ENCODE data around the gene SUSD6.

Gene SUSD6

DNA sequence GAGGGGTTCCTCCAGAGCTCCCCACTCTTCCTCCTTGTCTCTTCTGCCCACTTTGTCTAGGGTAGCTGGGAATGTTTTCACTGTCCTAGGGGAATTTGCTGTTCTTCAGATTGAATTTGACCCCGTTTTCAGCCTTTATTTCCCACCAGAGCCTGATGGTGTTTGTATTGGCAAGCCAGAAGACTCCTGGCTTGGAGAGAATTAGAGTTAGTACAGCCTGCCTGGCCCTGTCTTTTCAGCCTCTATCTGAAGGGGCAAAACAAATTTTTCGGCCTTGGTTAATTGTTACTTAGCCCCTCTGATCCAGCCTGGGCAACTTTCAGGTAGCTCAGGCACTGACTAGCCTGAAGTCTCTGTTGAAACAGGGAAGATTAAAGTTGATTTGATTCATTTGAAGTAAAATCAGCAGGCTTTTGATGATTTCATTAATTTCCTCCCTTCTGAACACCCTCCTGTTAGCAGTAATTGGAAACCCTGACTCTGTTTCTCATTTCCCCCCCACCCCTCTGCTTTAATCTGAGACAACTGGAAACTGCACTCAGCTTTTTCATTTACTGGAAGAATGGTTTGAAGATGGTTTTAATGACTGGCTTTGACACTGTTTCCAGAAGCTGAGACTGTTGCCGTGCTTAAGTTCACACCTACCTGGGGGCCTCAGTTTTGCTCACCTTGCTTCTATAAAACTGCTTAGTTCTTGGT is 63.3 kb downstream of the SUSD6 start:
- no peaks in the 10 kb centered on the region for H3K36me3 ChIP-seq (ENCODE audit: control insufficient read depth, insufficient read depth, low read length)
- H3K27ac ChIP-seq (ENCODE audit: low read depth, low read length) = peak overlapping the region; percentile 44
- H3K4me1 ChIP-seq (ENCODE audit: control insufficient read depth, insufficient read depth, low read length) = peaks cover 27% of the 10 kb centered on the region
- no peak overlapping the region for H3K4me3 ChIP-seq (ENCODE audit: low read length)
- no peaks in the 10 kb centered on the region for H3K27me3 ChIP-seq (ENCODE audit: control insufficient read depth, insufficient read depth, low read length)
- H3K9ac ChIP-seq (ENCODE audit: low read length) = no peak overlapping the region

DNA sequence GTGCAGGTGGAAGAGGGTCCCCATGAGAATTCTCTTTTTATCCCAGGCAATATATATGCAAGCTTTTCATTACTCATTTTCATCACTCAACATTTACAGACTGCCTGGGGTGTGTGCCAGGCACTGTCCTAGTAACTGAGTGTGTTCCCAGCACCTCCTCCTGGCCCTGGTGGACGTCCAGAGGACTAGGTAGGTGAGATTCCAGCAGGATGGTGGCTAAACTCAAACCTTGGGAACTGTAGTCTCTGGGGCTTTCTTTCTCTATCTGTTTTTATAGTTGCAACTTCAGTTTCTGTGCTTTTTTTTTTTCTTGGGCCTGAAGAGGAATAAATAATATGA is 63.8 kb downstream of the SUSD6 start:
- H3K4me1 ChIP-seq (ENCODE audit: control insufficient read depth, insufficient read depth, low read length) = peaks cover 23% of the 10 kb centered on the region
- no peaks in the 10 kb centered on the region for H3K36me3 ChIP-seq (ENCODE audit: control insufficient read depth, insufficient read depth, low read length)
- H3K4me3 ChIP-seq (ENCODE audit: low read length) = no peak overlapping the region
- no peak overlapping the region for H3K9ac ChIP-seq (ENCODE audit: low read length)
- no peak overlapping the region for H3K27ac ChIP-seq (ENCODE audit: low read depth, low read length)
- H3K27me3 ChIP-seq (ENCODE audit: control insufficient read depth, insufficient read depth, low read length) = no peaks in the 10 kb centered on the region

GRCh38 chr14:69675877-69676416 is 64.6 kb downstream of the SUSD6 start:
- Histone ChIP-seq H3K9ac (ENCODE audit: low read length) (no peak overlapping the region), H3K4me3 (ENCODE audit: low read length) (no peak overlapping the region), H3K27me3 (ENCODE audit: control insufficient read depth, insufficient read depth, low read length) (no peaks in the 10 kb centered on the region), H3K27ac (ENCODE audit: low read depth, low read length) (no peak overlapping the region), H3K4me1 (ENCODE audit: control insufficient read depth, insufficient read depth, low read length) (peaks cover 23% of the 10 kb centered on the region), H3K36me3 (ENCODE audit: control insufficient read depth, insufficient read depth, low read length) (no peaks in the 10 kb centered on the region)

DNA sequence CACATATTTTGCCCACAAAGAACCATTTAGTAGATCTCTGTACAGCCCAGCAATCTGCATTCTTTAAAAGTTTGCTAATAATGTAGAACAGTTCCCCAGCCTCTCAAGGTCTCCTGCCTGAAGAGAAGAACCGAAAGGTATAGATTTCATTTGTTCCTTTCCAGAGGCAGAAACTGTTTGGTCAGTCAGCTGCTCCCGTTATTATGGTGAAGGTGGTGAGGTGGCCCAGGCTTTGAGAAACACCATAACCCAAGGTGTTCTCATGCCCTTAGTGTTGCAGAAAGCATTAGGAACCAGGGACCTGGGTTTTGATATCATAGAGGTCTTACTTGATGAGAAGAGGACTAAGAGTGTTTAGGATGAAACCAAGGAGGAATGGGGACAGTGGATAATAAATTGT is 65.3 kb downstream of the SUSD6 start:
- no peak overlapping the region for H3K27ac ChIP-seq (ENCODE audit: low read depth, low read length)
- H3K9ac ChIP-seq (ENCODE audit: low read length) = no peak overlapping the region
- H3K4me1 ChIP-seq (ENCODE audit: control insufficient read depth, insufficient read depth, low read length) = peaks cover 24% of the 10 kb centered on the region
- no peaks in the 10 kb centered on the region for H3K36me3 ChIP-seq (ENCODE audit: control insufficient read depth, insufficient read depth, low read length)
- H3K4me3 ChIP-seq (ENCODE audit: low read length) = no peak overlapping the region
- no peaks in the 10 kb centered on the region for H3K27me3 ChIP-seq (ENCODE audit: control insufficient read depth, insufficient read depth, low read length)

DNA sequence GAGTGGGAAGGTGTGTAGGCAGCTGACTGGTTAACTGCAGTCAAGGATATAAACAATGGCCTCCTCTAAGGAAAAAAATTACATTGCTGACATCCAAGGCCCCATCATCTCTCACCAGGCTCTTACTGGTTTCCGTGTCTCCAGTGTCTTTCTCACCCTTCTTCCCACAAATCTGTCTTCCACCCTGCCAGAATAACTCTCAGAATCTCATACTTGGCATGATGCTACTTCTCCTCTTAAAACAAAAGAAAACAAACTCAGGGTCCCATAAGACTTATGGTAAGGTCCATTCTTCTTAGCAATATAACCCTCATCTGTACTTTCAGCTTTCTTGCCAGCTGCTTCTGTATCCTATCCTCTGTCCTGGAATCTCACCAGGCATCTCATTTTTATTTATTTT is 68.9 kb downstream of the SUSD6 start:
- H3K9ac ChIP-seq (ENCODE audit: low read length) = no peak overlapping the region
- H3K4me1 ChIP-seq (ENCODE audit: control insufficient read depth, insufficient read depth, low read length) = peaks cover 16% of the 10 kb centered on the region
- no peak overlapping the region for H3K27ac ChIP-seq (ENCODE audit: low read depth, low read length)
- no peak overlapping the region for H3K4me3 ChIP-seq (ENCODE audit: low read length)
- H3K36me3 ChIP-seq (ENCODE audit: control insufficient read depth, insufficient read depth, low read length) = no peaks in the 10 kb centered on the region
- no peaks in the 10 kb centered on the region for H3K27me3 ChIP-seq (ENCODE audit: control insufficient read depth, insufficient read depth, low read length)

DNA sequence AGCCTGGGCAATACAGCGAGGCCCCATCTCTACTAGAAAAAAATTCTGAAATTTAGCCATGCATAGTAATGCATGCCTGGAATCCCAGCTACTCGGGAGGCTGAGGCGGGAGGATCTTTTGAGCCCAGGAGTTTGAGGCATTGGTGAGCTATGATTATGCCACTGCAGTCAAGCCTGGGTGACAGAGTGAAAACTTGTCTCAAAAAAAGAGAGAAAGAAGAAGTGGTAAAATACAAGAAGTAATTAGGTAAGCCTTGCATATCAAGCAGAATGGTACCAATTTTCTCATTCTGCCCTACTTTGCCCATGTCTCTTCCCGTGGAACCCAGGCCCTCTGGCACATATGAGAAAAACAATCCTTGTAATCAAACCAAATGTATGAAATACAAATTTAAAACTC is 70.7 kb downstream of the SUSD6 start:
- Histone ChIP-seq H3K36me3 (ENCODE audit: control insufficient read depth, insufficient read depth, low read length) (no peaks in the 10 kb centered on the region), H3K4me1 (ENCODE audit: control insufficient read depth, insufficient read depth, low read length) (peaks cover 24% of the 10 kb centered on the region), H3K27ac (ENCODE audit: low read depth, low read length) (peak overlapping the region; percentile 53), H3K27me3 (ENCODE audit: control insufficient read depth, insufficient read depth, low read length) (no peaks in the 10 kb centered on the region), H3K9ac (ENCODE audit: low read length) (no peak overlapping the region), H3K4me3 (ENCODE audit: low read length) (no peak overlapping the region)

GRCh38 chr14:69682621-69683263 is 71.3 kb downstream of the SUSD6 start:
- Histone ChIP-seq H3K27me3 (ENCODE audit: control insufficient read depth, insufficient read depth, low read length) (no peaks in the 10 kb centered on the region), H3K9ac (ENCODE audit: low read length) (no peak overlapping the region), H3K4me1 (ENCODE audit: control insufficient read depth, insufficient read depth, low read length) (peaks cover 24% of the 10 kb centered on the region), H3K27ac (ENCODE audit: low read depth, low read length) (peak overlapping the region; percentile 60), H3K4me3 (ENCODE audit: low read length) (no peak overlapping the region), H3K36me3 (ENCODE audit: control insufficient read depth, insufficient read depth, low read length) (no peaks in the 10 kb centered on the region)

- Histone ChIP-seq H3K36me3 (ENCODE audit: control insufficient read depth, insufficient read depth, low read length) (no peaks in the 10 kb centered on the region), H3K9ac (ENCODE audit: low read length) (no peak overlapping the region), H3K4me3 (ENCODE audit: low read length) (no peak overlapping the region), H3K27ac (ENCODE audit: low read depth, low read length) (no peak overlapping the region), H3K4me1 (ENCODE audit: control insufficient read depth, insufficient read depth, low read length) (peaks cover 24% of the 10 kb centered on the region), H3K27me3 (ENCODE audit: control insufficient read depth, insufficient read depth, low read length) (no peaks in the 10 kb centered on the region)
These were observed 72.6 kb downstream of the SUSD6 start for GRCh38 chr14:69683971-69684370.

- H3K4me1 ChIP-seq (ENCODE audit: control insufficient read depth, insufficient read depth, low read length) = peaks cover 24% of the 10 kb centered on the region
These were observed 73.2 kb downstream of the SUSD6 start for GRCh38 chr14:69684461-69685217.

GRCh38 chr14:69685218-69685616 is 73.8 kb downstream of the SUSD6 start:
- H3K4me1 ChIP-seq (ENCODE audit: control insufficient read depth, insufficient read depth, low read length) = peaks cover 24% of the 10 kb centered on the region

More at GRCh38 chr14:69684461-69685217, 73.2 kb downstream of the SUSD6 start:
- Histone ChIP-seq H3K9ac (ENCODE audit: low read length) (no peak overlapping the region), H3K27ac (ENCODE audit: low read depth, low read length) (peak overlapping the region; percentile 21), H3K4me3 (ENCODE audit: low read length) (no peak overlapping the region), H3K36me3 (ENCODE audit: control insufficient read depth, insufficient read depth, low read length) (no peaks in the 10 kb centered on the region), H3K27me3 (ENCODE audit: control insufficient read depth, insufficient read depth, low read length) (no peaks in the 10 kb centered on the region)

DNA sequence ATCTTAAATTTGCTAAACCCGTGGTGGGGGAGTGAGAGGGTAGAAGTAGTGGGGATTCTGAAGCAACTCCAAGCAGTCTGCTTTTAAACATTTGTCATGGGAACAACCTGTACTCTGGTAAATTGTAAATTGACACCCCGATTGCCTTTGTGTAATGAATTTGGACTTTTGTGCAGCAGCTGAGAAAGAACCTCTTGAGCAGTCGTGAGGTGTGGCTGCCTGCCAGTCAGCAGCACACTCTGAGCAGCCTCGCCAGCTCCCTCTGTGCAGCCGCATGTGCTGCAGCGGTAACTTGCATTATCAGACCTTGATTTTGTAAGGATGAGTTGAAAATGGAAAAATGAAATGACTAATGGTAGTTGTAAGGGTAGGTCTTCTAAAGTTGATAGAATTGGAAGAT is 74.3 kb downstream of the SUSD6 start:
- Histone ChIP-seq H3K9ac (ENCODE audit: low read length) (no peak overlapping the region), H3K4me1 (ENCODE audit: control insufficient read depth, insufficient read depth, low read length) (peaks cover 24% of the 10 kb centered on the region), H3K27me3 (ENCODE audit: control insufficient read depth, insufficient read depth, low read length) (no peaks in the 10 kb centered on the region), H3K4me3 (ENCODE audit: low read length) (no peak overlapping the region), H3K36me3 (ENCODE audit: control insufficient read depth, insufficient read depth, low read length) (peaks cover 4% of the 10 kb centered on the region), H3K27ac (ENCODE audit: low read depth, low read length) (peak overlapping the region; percentile 21)

More at GRCh38 chr14:69685218-69685616, 73.8 kb downstream of the SUSD6 start:
- Histone ChIP-seq H3K9ac (ENCODE audit: low read length) (no peak overlapping the region), H3K4me3 (ENCODE audit: low read length) (no peak overlapping the region), H3K36me3 (ENCODE audit: control insufficient read depth, insufficient read depth, low read length) (no peaks in the 10 kb centered on the region), H3K27ac (ENCODE audit: low read depth, low read length) (peak overlapping the region; percentile 21), H3K27me3 (ENCODE audit: control insufficient read depth, insufficient read depth, low read length) (no peaks in the 10 kb centered on the region)

DNA sequence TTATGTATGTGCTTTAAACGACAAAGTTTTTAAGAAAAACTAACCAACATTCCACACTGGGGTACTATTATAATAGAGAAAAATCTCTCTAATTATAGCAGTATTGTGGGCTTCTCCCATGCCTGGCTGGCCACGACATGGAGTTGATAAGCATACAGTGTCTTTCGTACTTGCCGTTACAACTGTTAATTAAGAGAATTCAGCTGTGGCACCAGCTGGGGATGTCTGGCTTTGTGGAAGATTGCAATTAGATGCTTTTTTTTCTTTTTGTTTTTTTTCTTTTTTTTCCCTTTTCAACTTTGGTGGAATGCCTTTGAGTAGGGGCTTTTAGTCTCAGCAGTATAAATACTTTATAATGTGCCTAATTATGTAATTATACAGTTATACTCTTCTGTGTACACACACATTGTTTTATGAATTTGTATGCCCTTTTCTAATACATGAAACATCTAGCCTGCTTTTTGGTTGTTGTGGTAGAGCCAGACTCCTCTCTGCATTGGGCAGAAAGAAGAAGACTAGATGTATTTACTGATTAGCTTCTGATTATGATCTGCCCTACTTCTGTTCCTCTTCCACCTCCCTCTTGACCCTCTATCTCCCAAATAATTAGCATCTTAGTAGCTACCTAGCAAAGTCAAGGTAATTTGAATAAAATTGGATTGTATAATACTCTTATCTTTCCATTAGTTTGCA is 76.4 kb downstream of the SUSD6 start:
- H3K27ac ChIP-seq (ENCODE audit: low read depth, low read length) = no peak overlapping the region
- no peak overlapping the region for H3K4me3 ChIP-seq (ENCODE audit: low read length)
- no peak overlapping the region for H3K9ac ChIP-seq (ENCODE audit: low read length)
- H3K27me3 ChIP-seq (ENCODE audit: control insufficient read depth, insufficient read depth, low read length) = no peaks in the 10 kb centered on the region
- peaks cover 17% of the 10 kb centered on the region for H3K4me1 ChIP-seq (ENCODE audit: control insufficient read depth, insufficient read depth, low read length)
- H3K36me3 ChIP-seq (ENCODE audit: control insufficient read depth, insufficient read depth, low read length) = peaks cover 4% of the 10 kb centered on the region
